Measurements from ENCODE around the gene ABCC4. TPM values are rescaled to one million over a fixed set of nuclear protein-coding genes. Genes with fewer than 3 reads are reported as not detected.

The ABCC4 gene
- polyA plus RNA-seq, 1 donor from 2014 or later = 2.4 TPM

- Histone ChIP-seq H3F3A (ENCODE audit: insufficient read depth, low read length, poor library complexity, severe bottlenecking) (no peaks in the 10 kb centered on the region), H3K9ac (ENCODE audit: low read length) (no peak overlapping the region), H3K4me3 (ENCODE audit: low read length) (no peak overlapping the region), H3K9me2 (ENCODE audit: insufficient read depth, low read length) (no peaks in the 10 kb centered on the region), H3K79me2 (replicated peaks; ENCODE audit: insufficient read depth, low read length) (no peaks in the 10 kb centered on the region), H3K36me3 (ENCODE audit: insufficient read depth, low read length) (no peaks in the 10 kb centered on the region), H3K4me2 (ENCODE audit: low read length) (no peak overlapping the region), H3K27ac (ENCODE audit: low read length) (no peak overlapping the region), H3K9me3 (ENCODE audit: low read length) (no peaks in the 10 kb centered on the region), H2AFZ (ENCODE audit: low read depth, low read length) (no peak overlapping the region), H3K27me3 (ENCODE audit: insufficient read depth, low read depth, low read length) (no peaks in the 10 kb centered on the region), H4K20me1 (ENCODE audit: insufficient read depth) (no peaks in the 10 kb centered on the region)
- no peak for TF ChIP-seq MXI1 (conservative IDR thresholded peaks at IDR 0.05; ENCODE audit: poor library complexity, severe bottlenecking)
- TF ChIP-seq POLR2AphosphoS5 (IDR thresholded peaks at IDR 0.05) = no peak
- TF ChIP-seq TAF1 (IDR thresholded peaks at IDR 0.05; ENCODE audit: low read depth) = no peak
- no peak for TF ChIP-seq RAD21 (conservative IDR thresholded peaks at IDR 0.05)
- TF ChIP-seq EP300 (conservative IDR thresholded peaks at IDR 0.05; ENCODE audit: poor library complexity, severe bottlenecking) = no peak
- TF ChIP-seq, protein P1, sequence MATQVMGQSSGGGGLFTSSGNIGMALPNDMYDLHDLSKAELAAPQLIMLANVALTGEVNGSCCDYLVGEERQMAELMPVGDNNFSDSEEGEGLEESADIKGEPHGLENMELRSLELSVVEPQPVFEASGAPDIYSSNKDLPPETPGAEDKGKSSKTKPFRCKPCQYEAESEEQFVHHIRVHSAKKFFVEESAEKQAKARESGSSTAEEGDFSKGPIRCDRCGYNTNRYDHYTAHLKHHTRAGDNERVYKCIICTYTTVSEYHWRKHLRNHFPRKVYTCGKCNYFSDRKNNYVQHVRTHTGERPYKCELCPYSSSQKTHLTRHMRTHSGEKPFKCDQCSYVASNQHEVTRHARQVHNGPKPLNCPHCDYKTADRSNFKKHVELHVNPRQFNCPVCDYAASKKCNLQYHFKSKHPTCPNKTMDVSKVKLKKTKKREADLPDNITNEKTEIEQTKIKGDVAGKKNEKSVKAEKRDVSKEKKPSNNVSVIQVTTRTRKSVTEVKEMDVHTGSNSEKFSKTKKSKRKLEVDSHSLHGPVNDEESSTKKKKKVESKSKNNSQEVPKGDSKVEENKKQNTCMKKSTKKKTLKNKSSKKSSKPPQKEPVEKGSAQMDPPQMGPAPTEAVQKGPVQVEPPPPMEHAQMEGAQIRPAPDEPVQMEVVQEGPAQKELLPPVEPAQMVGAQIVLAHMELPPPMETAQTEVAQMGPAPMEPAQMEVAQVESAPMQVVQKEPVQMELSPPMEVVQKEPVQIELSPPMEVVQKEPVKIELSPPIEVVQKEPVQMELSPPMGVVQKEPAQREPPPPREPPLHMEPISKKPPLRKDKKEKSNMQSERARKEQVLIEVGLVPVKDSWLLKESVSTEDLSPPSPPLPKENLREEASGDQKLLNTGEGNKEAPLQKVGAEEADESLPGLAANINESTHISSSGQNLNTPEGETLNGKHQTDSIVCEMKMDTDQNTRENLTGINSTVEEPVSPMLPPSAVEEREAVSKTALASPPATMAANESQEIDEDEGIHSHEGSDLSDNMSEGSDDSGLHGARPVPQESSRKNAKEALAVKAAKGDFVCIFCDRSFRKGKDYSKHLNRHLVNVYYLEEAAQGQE (IDR thresholded peaks at IDR 0.05; ENCODE audit: borderline replicate concordance) = no peak
- no peak for TF ChIP-seq SMC3 (conservative IDR thresholded peaks at IDR 0.05; ENCODE audit: poor library complexity)
- no peak for TF ChIP-seq EZH2 (IDR thresholded peaks at IDR 0.05; ENCODE audit: borderline replicate concordance, insufficient read depth, low read length, poor library complexity, severe bottlenecking)
Observed at GRCh38 chr13:95002126-95002525, 299.1 kb downstream of the ABCC4 start.

DNA sequence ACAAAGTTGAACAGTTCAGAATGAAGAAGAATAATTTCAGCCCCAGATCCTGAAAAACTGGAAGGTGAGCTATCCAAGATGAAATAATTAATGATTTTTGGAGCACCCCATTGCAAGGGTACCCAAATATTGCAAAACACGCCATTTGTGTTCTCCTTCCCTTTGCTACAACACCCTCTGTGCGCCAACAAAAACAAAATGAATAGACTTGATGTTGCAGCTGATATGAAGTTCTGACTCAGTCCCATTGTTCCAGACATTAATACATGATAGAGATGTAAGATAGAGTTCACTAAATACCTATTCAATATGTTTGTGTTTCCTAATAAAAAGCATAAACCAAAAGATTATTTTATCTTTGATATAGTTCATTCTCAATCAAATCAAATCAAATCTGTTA lies 301.4 kb downstream of the ABCC4 start:
- Histone ChIP-seq H2AFZ (ENCODE audit: low read depth, low read length) (no peak overlapping the region), H3K36me3 (ENCODE audit: insufficient read depth, low read length) (no peaks in the 10 kb centered on the region), H3K9me2 (ENCODE audit: insufficient read depth, low read length) (no peaks in the 10 kb centered on the region), H3K79me2 (replicated peaks; ENCODE audit: insufficient read depth, low read length) (no peaks in the 10 kb centered on the region), H4K20me1 (ENCODE audit: insufficient read depth) (no peaks in the 10 kb centered on the region), H3K27ac (ENCODE audit: low read length) (no peak overlapping the region), H3K4me2 (ENCODE audit: low read length) (no peak overlapping the region), H3K9me3 (ENCODE audit: low read length) (no peaks in the 10 kb centered on the region), H3K27me3 (ENCODE audit: insufficient read depth, low read depth, low read length) (no peaks in the 10 kb centered on the region), H3F3A (ENCODE audit: insufficient read depth, low read length, poor library complexity, severe bottlenecking) (no peaks in the 10 kb centered on the region), H3K9ac (ENCODE audit: low read length) (no peak overlapping the region), H3K4me3 (ENCODE audit: low read length) (no peak overlapping the region)
- no peak for TF ChIP-seq EZH2 (IDR thresholded peaks at IDR 0.05; ENCODE audit: borderline replicate concordance, insufficient read depth, low read length, poor library complexity, severe bottlenecking)
- TF ChIP-seq EP300 (conservative IDR thresholded peaks at IDR 0.05; ENCODE audit: poor library complexity, severe bottlenecking) = no peak
- TF ChIP-seq CTCF (IDR thresholded peaks at IDR 0.05; ENCODE audit: poor library complexity, severe bottlenecking) = no peak
- TF ChIP-seq, protein P1 (IDR thresholded peaks at IDR 0.05; ENCODE audit: borderline replicate concordance) = no peak

All from neural cell (in vitro differentiated cells).